ENCODE results near the gene TTC33.
"Not testable (repeated sequence)": the region's sequence is repeated elsewhere in the genome, so short reads cannot be mapped to it uniquely, and the experiment has no call there.

TTC33 gene

GRCh38 chr5:40779561-40779960 lies 23.8 kb upstream of the TTC33 start:
- no peak for DNase-seq (ENCODE audit: low spot score)

GRCh38 chr5:40778133-40778532 lies 22.4 kb upstream of the TTC33 start:
- no peak for DNase-seq (ENCODE audit: low spot score)

- no peak for DNase-seq (ENCODE audit: low spot score)
Measured at GRCh38 chr5:40776658-40776977, 20.9 kb upstream of the TTC33 start.

- DNase-seq (ENCODE audit: low spot score): no peak
Measured at GRCh38 chr5:40775846-40776657, 20.3 kb upstream of the TTC33 start.

- DNase-seq (ENCODE audit: low spot score): no peak
Measured at GRCh38 chr5:40775085-40775845, 19.5 kb upstream of the TTC33 start.

GRCh38 chr5:40774623-40775022 lies 18.9 kb upstream of the TTC33 start:
- no peak for DNase-seq (ENCODE audit: low spot score)

GRCh38 chr5:40770764-40771163 lies 15.0 kb upstream of the TTC33 start:
- DNase-seq (ENCODE audit: low spot score): no peak

GRCh38 chr5:40762705-40763104 lies 6.9 kb upstream of the TTC33 start:
- no peak for DNase-seq (ENCODE audit: low spot score)

- no peak for DNase-seq (ENCODE audit: low spot score)
Measured at GRCh38 chr5:40757400-40757799, 1.6 kb upstream of the TTC33 start.

- DNase-seq (ENCODE audit: low spot score): peak; percentile 86
Measured at GRCh38 chr5:40755093-40755406, 711 bp downstream of the TTC33 start.

GRCh38 chr5:40754381-40755092 lies 1.2 kb downstream of the TTC33 start:
- no peak for DNase-seq (ENCODE audit: low spot score)

GRCh38 chr5:40746703-40747102 lies 9.1 kb downstream of the TTC33 start:
- DNase-seq (ENCODE audit: low spot score): no peak

GRCh38 chr5:40743771-40744170 lies 12.0 kb downstream of the TTC33 start:
- DNase-seq (ENCODE audit: low spot score): no peak

GRCh38 chr5:40738502-40738901 lies 17.3 kb downstream of the TTC33 start:
- DNase-seq (ENCODE audit: low spot score): no peak

- DNase-seq (ENCODE audit: low spot score): peak; percentile 51
Measured at GRCh38 chr5:40736103-40736875, 19.5 kb downstream of the TTC33 start.

GRCh38 chr5:40735609-40736008 lies 20.2 kb downstream of the TTC33 start:
- DNase-seq (ENCODE audit: low spot score): no peak

GRCh38 chr5:40734986-40735385 lies 20.8 kb downstream of the TTC33 start:
- no peak for DNase-seq (ENCODE audit: low spot score)

- DNase-seq (ENCODE audit: low spot score): no peak
Measured at GRCh38 chr5:40733879-40734563, 21.7 kb downstream of the TTC33 start.

GRCh38 chr5:40733434-40733833 lies 22.3 kb downstream of the TTC33 start:
- no peak for DNase-seq (ENCODE audit: low spot score)

GRCh38 chr5:40722497-40722911 lies 33.3 kb downstream of the TTC33 start:
- DNase-seq (ENCODE audit: low spot score): not testable (repeated sequence)

- DNase-seq (ENCODE audit: low spot score): no peak
Measured at GRCh38 chr5:40720069-40720468, 35.7 kb downstream of the TTC33 start.

GRCh38 chr5:40717281-40717680 lies 38.5 kb downstream of the TTC33 start:
- DNase-seq (ENCODE audit: low spot score): no peak
